HG02642 (cell line): ENCODE measurements around the gene TICRR.

ENCODE experiments used
- ATAC-seq: cut with Tn5 transposase; IDR thresholded peaks from one replicate; pipeline ENCODE4 v1.9.1; 2021; ENCODE audit warnings: mild to moderate bottlenecking; ENCODE audit not compliant: unreplicated experiment, poor library complexity

Gene TICRR

DNA sequence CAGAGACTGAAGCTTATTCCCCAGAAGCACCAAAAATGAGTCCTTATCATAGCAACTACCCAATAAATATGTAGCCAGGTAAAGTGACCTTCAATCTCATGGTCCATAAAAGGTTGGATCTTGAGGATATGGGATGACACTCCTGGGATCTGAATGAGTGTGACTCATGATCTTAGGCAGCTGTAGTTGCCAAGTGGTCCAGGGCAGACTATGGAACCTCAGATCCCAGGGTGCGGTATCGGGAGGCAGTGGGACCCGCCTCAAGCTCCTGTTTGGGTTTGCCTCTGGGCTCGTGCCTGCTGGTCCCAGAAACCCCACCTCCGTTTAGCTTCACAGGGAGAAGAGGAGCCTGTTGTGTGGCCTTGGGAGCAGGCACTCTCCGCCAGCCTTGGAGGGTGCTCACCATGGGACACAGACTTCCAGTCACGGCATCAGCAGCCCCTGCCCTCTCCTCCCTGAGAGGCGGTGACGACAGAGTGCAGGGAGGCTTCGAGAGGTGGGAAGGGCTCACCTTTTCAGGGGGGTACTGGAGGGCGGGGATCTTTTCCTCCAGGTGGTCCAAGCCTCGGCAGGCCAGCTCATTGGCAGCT, 95.8 kb downstream of the TICRR start:
- ATAC-seq, result no peak

DNA sequence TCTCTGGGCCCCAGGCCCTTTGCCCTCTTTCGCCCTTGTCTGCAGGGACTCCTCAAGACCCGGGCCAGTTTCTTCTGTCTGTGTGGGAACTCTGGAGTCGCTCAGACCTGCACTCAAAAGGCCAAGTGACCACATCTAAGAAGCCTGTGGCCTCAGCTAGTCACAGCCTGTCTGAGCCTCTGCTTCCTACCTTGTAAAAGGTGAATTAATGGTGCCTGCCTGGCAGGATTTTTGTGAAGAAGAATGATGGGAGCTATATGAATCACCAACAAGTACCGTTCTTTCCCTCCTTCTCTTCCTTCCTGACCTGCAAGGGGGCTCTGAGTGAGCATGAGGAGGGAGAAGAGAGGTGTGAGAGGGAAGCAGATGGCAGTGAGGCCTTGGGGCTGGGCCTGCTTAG, 96.4 kb downstream of the TICRR start:
- no peak for ATAC-seq

DNA sequence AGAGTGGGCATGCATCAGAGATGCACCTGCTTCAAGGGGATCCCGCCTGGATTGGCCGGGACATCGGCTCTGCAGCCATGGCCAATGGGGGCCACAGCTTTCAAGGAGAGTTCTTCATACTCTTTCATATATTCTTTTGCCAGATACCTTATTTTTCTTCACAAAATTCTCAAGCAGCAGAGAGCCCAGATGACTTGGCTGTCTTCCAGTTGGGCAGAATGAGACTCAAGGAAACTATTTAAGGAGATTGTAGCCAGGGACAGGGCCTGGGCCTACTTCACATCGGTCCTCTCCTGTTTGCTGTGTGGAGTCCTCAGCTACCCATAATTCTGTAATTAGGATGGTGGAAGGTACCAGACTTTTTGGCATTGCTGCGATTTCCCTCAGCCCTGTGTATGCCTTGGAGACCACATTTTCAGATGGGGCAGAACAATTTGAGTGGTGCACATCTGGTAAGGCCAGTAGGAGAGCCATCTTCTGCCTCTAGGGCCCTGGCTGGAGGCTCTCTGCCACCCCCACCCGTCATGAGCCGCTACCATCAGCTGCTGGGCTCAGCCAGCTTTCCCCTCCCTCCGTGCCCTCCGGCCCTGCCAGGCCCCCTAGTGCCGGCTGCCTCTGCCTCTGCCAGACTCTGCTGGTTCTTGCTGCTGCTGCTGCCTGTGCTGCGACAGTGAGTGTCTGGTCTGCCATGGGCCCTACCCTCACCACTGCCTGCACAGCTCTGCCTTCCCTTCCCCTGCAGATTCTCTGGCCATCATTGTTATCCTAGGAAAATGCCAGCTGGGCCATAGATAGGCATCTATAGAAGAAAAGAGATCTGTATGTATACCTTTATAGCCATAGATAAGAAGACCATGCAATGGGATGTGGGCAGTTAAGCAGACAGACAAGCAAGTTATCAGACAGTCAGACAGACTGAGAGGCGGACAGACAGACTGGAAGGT, 97.2 kb downstream of the TICRR start:
- no peak for ATAC-seq

DNA sequence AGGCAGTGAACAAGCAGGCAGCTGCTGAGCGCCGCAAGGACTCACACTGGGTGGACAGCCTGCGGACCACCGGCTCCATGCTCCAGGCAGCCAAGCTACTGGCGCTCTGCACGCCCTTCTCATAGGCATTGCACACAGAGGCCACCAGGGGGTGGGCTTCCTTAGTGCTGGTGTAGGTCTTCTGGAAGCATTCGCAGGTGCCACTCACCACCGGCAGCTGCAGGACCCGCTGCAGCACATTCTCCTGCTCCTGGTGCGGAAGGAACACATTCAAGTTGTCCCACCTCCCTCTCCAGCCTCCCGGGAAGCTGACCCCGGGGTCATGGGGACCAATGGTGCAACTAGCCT, 97.9 kb downstream of the TICRR start:
- no peak for ATAC-seq

DNA sequence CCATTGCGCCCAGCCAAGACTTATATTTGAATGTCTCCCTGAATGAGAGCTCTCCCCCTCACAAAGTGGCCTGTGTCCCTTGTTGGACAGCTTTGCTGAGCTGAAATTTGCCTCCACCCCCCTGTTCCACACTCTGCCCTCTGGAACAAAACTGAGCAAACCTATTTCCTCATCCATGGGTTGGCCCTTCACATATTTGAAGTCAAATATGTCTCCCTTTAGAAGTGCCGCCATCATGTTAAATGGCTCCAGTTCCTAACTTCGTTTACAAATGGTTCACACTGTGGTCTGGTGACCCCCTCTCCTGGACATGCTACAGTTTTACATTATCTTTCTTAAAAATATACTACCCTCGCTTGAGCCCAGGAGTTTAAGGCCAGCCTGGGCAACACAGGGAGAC, 99.3 kb downstream of the TICRR start:
- no peak for ATAC-seq

DNA sequence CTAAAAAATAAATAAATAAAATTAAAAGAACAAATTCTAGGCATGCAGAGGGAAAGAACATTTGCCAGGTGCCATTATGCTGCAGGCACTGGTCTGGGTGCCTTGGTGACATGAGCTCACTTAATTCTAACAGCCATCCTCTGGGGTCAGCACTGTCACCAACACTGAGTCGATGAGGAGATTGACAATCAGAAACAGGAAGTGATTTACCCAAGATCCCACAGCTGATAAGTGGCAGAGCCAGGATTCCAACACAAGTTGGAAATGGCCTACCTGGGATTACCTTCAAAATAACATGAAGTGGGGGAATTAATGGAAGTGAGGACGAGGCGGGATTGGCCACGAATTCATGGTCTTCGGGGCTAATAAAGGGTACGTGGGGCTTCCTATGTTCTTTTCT, 100.3 kb downstream of the TICRR start:
- ATAC-seq, result no peak

DNA sequence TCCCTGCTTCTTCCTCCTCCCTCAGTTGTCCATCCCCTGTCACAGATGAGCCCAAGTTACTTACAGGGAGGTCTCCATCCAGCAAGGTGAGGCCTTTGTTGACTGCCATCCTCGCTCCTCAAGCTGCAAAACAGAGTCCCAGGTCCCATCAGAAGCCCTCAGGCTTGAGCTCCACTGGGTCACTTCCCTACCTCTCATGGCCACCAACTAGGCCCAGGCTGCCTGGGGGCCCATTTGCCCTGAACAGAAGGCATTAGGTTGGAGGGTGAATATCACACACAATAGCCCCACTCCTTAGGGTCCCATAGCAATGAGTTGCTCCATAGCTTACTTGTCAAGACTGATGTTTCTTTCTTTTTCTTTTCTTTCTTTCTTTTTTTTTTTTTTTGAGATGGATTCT, 102.1 kb downstream of the TICRR start:
- ATAC-seq, result no peak
